Fibroblast of villous mesenchyme (primary cell): ENCODE measurements around the gene KRT82. TPM values are rescaled to one million over a fixed set of nuclear protein-coding genes. Genes with fewer than 3 reads are reported as not detected.

Experiments
- DNase-seq: peaks from one replicate; pipeline ENCODE4 v3.0.0-alpha.2; 2010; ENCODE audit warnings: low read depth
- H3K4me3 ChIP-seq: 2 replicates; pipeline ENCODE4 v1.5.1; 2011; ENCODE audit warnings: low read depth, mild to moderate bottlenecking, low read length
- total RNA-seq: library from RNA; depleted of rRNA; stranded (reverse); fragments of >200 nt; gene quantifications from 2 replicates; pipeline ENCODE4 v1.2.3, GENCODE V29; 2012
- TF ChIP-seq, protein P1 (sequence below): IDR thresholded peaks from 2 replicates; pipeline ENCODE4 v1.5.1; 2012; ENCODE audit warnings: low read depth, mild to moderate bottlenecking, low read length; ENCODE audit not compliant: insufficient read depth

The KRT82 gene
- total RNA-seq, 1 donor, result not detected

DNA sequence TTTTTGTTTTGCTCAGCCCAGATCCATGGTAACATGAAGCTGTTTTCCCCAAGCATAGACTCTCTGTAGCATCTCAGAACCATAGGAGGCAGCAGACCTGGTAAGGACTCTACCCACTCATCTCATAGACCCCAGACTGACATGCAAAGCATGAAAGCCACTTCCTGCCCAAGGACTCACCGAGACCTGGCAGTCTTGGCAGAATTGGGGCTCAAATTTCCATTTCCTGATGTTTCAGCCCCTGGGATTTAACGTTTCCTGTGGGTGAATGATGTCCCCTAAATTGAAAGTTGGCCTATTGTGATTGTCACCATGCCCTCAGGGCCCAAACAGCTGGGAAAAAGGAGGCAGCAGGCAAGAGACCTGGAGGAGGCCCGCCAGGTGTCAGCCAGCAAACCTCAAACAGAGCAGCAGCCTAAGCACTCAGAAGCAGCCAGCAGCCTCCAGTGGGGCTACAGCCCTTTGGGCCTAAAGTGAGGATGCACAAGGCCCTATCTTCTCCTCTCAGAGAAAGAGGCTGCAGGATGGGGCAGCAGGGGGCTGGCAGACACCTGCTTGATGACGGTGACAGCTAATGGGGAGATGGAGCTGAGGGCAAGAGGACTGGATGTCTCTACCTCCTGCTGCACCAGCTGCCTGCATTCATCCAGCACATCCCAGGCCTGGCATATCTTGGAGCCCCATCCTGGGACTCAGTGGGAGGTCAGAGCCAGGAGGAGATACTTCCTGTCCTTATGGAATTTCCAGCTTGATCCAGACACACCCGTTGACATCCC, 47.4 kb downstream of the KRT82 start:
- no peak for DNase-seq
- TF ChIP-seq, protein P1, sequence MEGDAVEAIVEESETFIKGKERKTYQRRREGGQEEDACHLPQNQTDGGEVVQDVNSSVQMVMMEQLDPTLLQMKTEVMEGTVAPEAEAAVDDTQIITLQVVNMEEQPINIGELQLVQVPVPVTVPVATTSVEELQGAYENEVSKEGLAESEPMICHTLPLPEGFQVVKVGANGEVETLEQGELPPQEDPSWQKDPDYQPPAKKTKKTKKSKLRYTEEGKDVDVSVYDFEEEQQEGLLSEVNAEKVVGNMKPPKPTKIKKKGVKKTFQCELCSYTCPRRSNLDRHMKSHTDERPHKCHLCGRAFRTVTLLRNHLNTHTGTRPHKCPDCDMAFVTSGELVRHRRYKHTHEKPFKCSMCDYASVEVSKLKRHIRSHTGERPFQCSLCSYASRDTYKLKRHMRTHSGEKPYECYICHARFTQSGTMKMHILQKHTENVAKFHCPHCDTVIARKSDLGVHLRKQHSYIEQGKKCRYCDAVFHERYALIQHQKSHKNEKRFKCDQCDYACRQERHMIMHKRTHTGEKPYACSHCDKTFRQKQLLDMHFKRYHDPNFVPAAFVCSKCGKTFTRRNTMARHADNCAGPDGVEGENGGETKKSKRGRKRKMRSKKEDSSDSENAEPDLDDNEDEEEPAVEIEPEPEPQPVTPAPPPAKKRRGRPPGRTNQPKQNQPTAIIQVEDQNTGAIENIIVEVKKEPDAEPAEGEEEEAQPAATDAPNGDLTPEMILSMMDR, result no peak
- H3K4me3 ChIP-seq, result no peak overlapping the region

DNA sequence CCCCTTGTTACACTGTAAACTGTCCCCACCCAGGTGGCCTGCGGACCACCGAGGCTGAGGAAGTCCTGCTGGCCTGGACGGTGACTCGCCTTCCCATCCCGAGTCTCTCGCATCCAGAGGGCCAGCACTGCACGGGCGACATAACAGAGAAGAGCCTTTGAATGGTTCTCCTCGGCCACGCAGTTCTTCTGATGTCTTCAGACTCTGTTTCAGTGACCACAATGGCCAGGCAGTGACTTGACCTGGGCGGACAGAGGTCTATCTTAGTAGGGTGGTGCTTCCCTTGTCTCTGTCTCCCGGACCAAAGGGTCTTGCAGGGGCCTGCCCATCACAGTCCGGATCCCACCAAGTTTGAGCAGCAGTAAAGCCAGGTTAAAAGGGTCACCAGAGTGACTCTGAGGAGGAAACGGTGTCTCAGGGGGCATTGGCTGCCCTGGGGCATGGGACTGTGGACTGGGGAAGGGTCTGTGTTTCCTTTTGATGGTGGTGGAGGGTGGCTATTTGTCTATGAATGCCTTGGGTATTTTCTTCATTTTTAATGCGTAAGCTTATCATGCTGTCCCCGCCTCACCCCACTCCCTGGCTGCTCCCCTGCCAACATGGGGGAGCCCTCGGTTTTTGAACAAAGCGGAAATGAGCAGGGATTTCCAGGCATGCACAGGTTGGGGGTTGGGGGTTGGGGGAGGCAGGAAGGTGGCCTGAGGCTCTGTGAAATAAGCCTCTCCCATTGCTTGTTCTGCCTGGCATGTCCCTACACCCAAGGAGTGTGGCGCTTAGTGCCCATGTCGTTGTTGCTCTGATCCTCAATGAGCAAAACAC, 49.2 kb downstream of the KRT82 start:
- no peak overlapping the region for H3K4me3 ChIP-seq
- TF ChIP-seq, protein P1, result no peak
- no peak for DNase-seq

DNA sequence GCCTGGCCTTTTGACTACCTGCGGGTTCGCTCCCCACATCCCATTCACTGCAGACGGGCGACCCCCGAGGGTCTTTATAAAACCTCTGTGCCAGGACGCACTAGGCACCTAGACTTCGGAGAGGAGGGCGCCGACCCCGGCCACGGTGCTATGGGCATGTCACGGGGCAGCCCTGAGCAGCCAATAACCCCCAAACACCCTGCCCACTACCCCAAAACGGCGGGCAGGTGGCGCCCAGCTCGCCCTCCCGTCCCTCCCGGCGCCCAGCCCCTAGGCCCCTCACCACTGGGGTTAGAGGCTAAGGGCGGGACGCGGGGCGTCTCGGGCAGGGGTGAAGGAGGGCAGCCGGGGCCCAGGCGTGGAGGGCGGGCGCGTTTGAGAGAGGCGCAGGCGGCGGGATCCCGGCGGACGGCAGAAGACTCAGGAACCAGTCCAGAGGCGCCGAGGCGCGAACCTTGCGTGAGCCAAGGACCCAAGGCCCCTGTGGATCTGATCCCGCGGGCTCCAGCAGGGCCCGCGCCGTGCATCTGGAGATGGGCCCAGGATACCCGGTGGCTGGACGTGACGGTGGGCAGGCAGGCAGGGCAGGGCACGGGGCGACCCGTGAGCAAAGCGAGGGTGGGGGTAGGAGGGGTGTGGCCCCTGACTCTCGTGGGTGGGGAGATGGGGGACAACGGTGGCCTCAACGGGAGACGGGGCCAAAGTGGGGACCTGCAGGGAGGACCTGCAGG, 49.9 kb downstream of the KRT82 start:
- H3K4me3 ChIP-seq, result no peak overlapping the region
- no peak for DNase-seq

DNA sequence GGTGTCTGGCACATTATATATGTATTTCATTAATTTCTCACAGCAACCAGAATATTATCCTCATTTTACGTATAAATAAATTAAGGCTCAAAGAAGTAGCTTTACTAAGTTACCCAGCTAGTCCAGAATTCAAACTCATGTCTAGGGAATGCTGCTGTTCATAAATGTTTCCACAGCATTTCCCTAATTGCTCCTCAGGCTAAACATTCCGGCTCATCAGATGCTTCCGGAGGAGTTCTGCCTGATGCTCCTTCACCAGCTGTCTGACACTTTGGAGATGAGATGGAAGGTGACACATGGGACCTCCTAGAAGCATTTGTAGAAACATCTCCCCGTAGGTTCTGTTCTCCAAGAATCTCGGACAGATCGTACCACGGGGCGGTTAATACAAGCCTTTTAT, 51.0 kb downstream of the KRT82 start:
- no peak for DNase-seq
- H3K4me3 ChIP-seq, result no peak overlapping the region
- TF ChIP-seq, protein P1, result no peak

More for the DNA sequence above, 49.9 kb downstream of the KRT82 start:
- TF ChIP-seq, protein P1, result no peak

DNA sequence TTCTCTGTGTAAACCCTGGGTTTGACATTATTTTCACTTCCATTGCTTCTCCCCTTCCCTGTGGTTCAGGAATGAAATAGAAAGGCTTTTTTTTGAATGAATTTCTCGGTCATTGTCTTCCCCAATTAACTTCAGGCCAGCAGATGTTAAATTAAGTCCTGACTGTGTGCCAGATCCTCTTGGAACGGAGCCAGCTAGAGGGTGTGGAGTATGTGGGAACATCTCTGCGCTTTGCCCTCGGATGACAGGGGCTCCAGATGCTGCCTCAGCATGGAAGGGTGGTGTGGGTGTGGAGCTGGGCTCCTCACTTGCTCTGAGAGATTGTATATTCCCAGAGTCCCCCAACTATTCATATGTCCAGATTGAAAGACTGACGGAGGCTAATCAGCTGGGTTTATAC, 51.9 kb downstream of the KRT82 start:
- H3K4me3 ChIP-seq, result no peak overlapping the region
- no peak for DNase-seq
- TF ChIP-seq, protein P1, result no peak

DNA sequence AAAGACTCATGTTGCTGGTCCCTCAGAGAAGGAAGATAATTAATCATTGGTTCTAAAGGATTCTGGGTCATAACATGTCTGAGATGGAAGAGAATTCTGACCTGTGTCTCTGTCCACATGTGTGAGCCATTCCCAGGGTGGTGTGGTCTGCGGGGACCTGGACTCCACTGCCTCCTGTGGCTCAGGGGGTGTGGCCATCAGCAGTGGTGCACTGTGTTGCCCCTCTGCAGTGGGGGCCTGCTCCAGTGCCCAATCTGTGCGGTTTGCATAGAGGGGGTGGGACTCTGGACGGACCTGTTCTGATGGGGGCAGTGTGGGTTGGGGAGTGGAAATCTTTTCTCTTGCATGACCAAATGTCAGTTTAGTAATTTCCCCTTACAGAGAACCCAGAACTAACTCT, 52.4 kb downstream of the KRT82 start:
- TF ChIP-seq, protein P1, result no peak
- no peak overlapping the region for H3K4me3 ChIP-seq

More for the DNA sequence above, 52.4 kb downstream of the KRT82 start:
- no peak for DNase-seq
